H9 (cell line): ENCODE measurements around the gene PRTN3. TPM values are rescaled to one million over a fixed set of nuclear protein-coding genes. Genes with fewer than 3 reads are reported as not detected.
A peak's percentile ranks its signal among the peaks of the same experiment; 100 is the strongest.

Experiments
- DNase-seq: peaks from one replicate; pipeline ENCODE4 v3.0.0-alpha.2; 2017
- H2AFZ ChIP-seq: one replicate; pipeline ENCODE4 v1.6.1; 2013; ENCODE audit warnings: mild to moderate bottlenecking, low read length, control low read depth, moderate library complexity
- H2AK5ac ChIP-seq: 2 replicates; pipeline ENCODE4 v1.6.1; 2013; ENCODE audit warnings: low read length, control low read depth, mixed read lengths; ENCODE audit not compliant: insufficient read length
- H2BK120ac ChIP-seq: one replicate; pipeline ENCODE4 v1.6.1; 2013; ENCODE audit warnings: low read depth, mild to moderate bottlenecking, low read length, control low read depth, inconsistent platforms; ENCODE audit not compliant: poor library complexity, severe bottlenecking
- H2BK12ac ChIP-seq: 2 replicates; pipeline ENCODE4 v1.6.1; 2013; ENCODE audit warnings: low read length, control low read depth, mixed read lengths, low read depth; ENCODE audit not compliant: insufficient read length
- H2BK15ac ChIP-seq: 2 replicates; pipeline ENCODE4 v1.6.1; 2013; ENCODE audit warnings: low read depth, low read length, control low read depth
- H2BK20ac ChIP-seq: one replicate; pipeline ENCODE4 v1.6.1; 2013; ENCODE audit warnings: low read depth, mild to moderate bottlenecking, low read length, control low read depth, inconsistent platforms; ENCODE audit not compliant: poor library complexity, severe bottlenecking
- H2BK5ac ChIP-seq: 2 replicates; pipeline ENCODE4 v1.6.1; 2013; ENCODE audit warnings: low read length, control low read depth, mixed read lengths; ENCODE audit not compliant: insufficient read length
- H3K14ac ChIP-seq: 2 replicates; pipeline ENCODE4 v1.6.1; 2013; ENCODE audit warnings: low read length, control low read depth; ENCODE audit not compliant: insufficient read depth
- H3K18ac ChIP-seq: 2 replicates; pipeline ENCODE4 v1.6.1; 2013; ENCODE audit warnings: low read depth, mild to moderate bottlenecking, mixed read lengths, low read length, control low read depth; ENCODE audit not compliant: insufficient read length
- H3K23ac ChIP-seq: 2 replicates; pipeline ENCODE4 v1.6.1; 2013; ENCODE audit warnings: low read length, control low read depth, mixed read lengths, low read depth; ENCODE audit not compliant: insufficient read length
- H3K23me2 ChIP-seq: 2 replicates; pipeline ENCODE4 v1.6.1; 2013; ENCODE audit warnings: low read depth, mild to moderate bottlenecking, mixed read lengths, low read length, control low read depth; ENCODE audit not compliant: insufficient read length, poor library complexity, severe bottlenecking
- H3K27ac ChIP-seq: 2 replicates; pipeline ENCODE4 v1.5.1; 2013; ENCODE audit warnings: low read length, control low read depth, mixed read lengths, low read depth; ENCODE audit not compliant: insufficient read length
- H3K27me3 ChIP-seq: 2 replicates; pipeline ENCODE4 v1.6.1; 2013; ENCODE audit warnings: low read length, control low read depth, inconsistent platforms; ENCODE audit not compliant: insufficient read depth
- H3K4ac ChIP-seq: 2 replicates; pipeline ENCODE4 v1.6.1; 2013; ENCODE audit warnings: low read depth, mild to moderate bottlenecking, control low read depth, inconsistent platforms, low read length, moderate library complexity
- H3K4me1 ChIP-seq: 2 replicates; pipeline ENCODE4 v1.6.1; 2013; ENCODE audit warnings: low read length, control low read depth, inconsistent platforms; ENCODE audit not compliant: insufficient read depth
- H3K4me2 ChIP-seq: 2 replicates; pipeline ENCODE4 v1.6.1; 2013; ENCODE audit warnings: low read length, control low read depth, mixed read lengths; ENCODE audit not compliant: insufficient read length, insufficient read depth
- H3K56ac ChIP-seq: 2 replicates; pipeline ENCODE4 v1.6.1; 2013; ENCODE audit warnings: low read depth, mild to moderate bottlenecking, mixed read lengths, low read length, control low read depth; ENCODE audit not compliant: insufficient read length
- H3K79me1 ChIP-seq: 2 replicates; pipeline ENCODE4 v1.6.1; 2013; ENCODE audit warnings: low read depth, mild to moderate bottlenecking, moderate library complexity, low read length, control low read depth, inconsistent platforms; ENCODE audit not compliant: insufficient read depth, poor library complexity, severe bottlenecking
- H3K79me2 ChIP-seq: 2 replicates; pipeline ENCODE4 v1.6.1; 2013; ENCODE audit warnings: low read length, control low read depth, inconsistent platforms; ENCODE audit not compliant: insufficient read depth
- H3K9ac ChIP-seq: 2 replicates; pipeline ENCODE4 v1.6.1; 2013; ENCODE audit warnings: low read length, control low read depth, mixed read lengths; ENCODE audit not compliant: insufficient read length; ENCODE audit errors: extremely low read depth
- H3K9me3 ChIP-seq: one replicate; pipeline ENCODE4 v1.6.1; 2013; ENCODE audit warnings: low read depth, low read length, inconsistent platforms; ENCODE audit not compliant: control insufficient read depth
- H3T11ph ChIP-seq: one replicate; pipeline ENCODE4 v1.6.1; 2013; ENCODE audit warnings: mild to moderate bottlenecking, low read length, control low read depth, inconsistent platforms
- H4K20me1 ChIP-seq: one replicate; pipeline ENCODE4 v1.6.1; 2013; ENCODE audit not compliant: control insufficient read depth, insufficient read length, insufficient read depth
- H4K5ac ChIP-seq: 2 replicates; pipeline ENCODE4 v1.6.1; 2013; ENCODE audit warnings: low read depth, mild to moderate bottlenecking, mixed read lengths, low read length, control low read depth; ENCODE audit not compliant: insufficient read length
- H4K8ac ChIP-seq: replicated peaks from 2 replicates; pipeline ENCODE4 v1.6.1; 2013; ENCODE audit warnings: low read length, control low read depth, mixed read lengths, low read depth; ENCODE audit not compliant: insufficient read length
- H4K91ac ChIP-seq: 2 replicates; pipeline ENCODE4 v1.6.1; 2013; ENCODE audit warnings: low read depth, mild to moderate bottlenecking, moderate library complexity, mixed read lengths, low read length, control low read depth; ENCODE audit not compliant: insufficient read length
- H3K27ac Mint-ChIP-seq, 3 experiments: 2 replicates in 2 of 3; 3 replicates in 1 of 3; pipeline ENCODE4 v1.8.0; 2020 to 2021; ENCODE audit warnings: mixed read lengths in 3 of 3, mild to moderate bottlenecking in 1 of 3, moderate library complexity in 1 of 3
- H3K27me3 Mint-ChIP-seq: 2 replicates; pipeline ENCODE4 v1.8.0; 2021; ENCODE audit warnings: low read depth, mild to moderate bottlenecking, moderate library complexity, mixed read lengths
- H3K36me3 Mint-ChIP-seq, 3 experiments: 2 replicates in 2 of 3; 3 replicates in 1 of 3; pipeline ENCODE4 v1.8.0; 2020 to 2021; ENCODE audit warnings: low read depth in 3 of 3, mixed read lengths in 3 of 3; ENCODE audit not compliant: insufficient read depth in 1 of 3
- H3K4me1 Mint-ChIP-seq, 2 experiments: 2 replicates each; pipeline ENCODE4 v1.8.0; 2020; ENCODE audit warnings: mixed read lengths in 2 of 2
- H3K4me3 Mint-ChIP-seq, 2 experiments: 2 replicates in 1 of 2; 3 replicates in 1 of 2; pipeline ENCODE4 v1.8.0; 2020 to 2021; ENCODE audit warnings: mild to moderate bottlenecking in 2 of 2, mixed read lengths in 2 of 2, moderate library complexity in 1 of 2
- H3K9me3 Mint-ChIP-seq, 2 experiments: 2 replicates in 1 of 2; 3 replicates in 1 of 2; pipeline ENCODE4 v1.8.0; 2020; ENCODE audit warnings: mild to moderate bottlenecking in 2 of 2, mixed read lengths in 2 of 2, moderate library complexity in 1 of 2
- WGBS: extraction: QIAGEN DNeasy Blood & Tissue Kit; methylation state at CpG from one replicate; pipeline ENCODE4 v1.1.7; 2013; ENCODE audit warnings: missing lambda C conversion rate, low lambda C conversion rate, mixed read lengths; ENCODE audit not compliant: insufficient read length; ENCODE audit errors: extremely low coverage; 5-methylcytosine and 5-hydroxymethylcytosine counted together
- total RNA-seq: library from RNA; stranded (reverse); gene quantifications from 2 replicates; pipeline ENCODE4 v1.2.1, GENCODE V29; 2021
- TF ChIP-seq, protein P1 (sequence below): fragments of 200-600 bp; sonication (generic); conservative IDR thresholded peaks from 3 replicates; pipeline ENCODE4 v1.8.0; 2021; ENCODE audit warnings: antibody characterized with exemption, mild to moderate bottlenecking

PRTN3 gene
- total RNA-seq, 1 experiment from 2014 or later, result 0.31 TPM

DNA sequence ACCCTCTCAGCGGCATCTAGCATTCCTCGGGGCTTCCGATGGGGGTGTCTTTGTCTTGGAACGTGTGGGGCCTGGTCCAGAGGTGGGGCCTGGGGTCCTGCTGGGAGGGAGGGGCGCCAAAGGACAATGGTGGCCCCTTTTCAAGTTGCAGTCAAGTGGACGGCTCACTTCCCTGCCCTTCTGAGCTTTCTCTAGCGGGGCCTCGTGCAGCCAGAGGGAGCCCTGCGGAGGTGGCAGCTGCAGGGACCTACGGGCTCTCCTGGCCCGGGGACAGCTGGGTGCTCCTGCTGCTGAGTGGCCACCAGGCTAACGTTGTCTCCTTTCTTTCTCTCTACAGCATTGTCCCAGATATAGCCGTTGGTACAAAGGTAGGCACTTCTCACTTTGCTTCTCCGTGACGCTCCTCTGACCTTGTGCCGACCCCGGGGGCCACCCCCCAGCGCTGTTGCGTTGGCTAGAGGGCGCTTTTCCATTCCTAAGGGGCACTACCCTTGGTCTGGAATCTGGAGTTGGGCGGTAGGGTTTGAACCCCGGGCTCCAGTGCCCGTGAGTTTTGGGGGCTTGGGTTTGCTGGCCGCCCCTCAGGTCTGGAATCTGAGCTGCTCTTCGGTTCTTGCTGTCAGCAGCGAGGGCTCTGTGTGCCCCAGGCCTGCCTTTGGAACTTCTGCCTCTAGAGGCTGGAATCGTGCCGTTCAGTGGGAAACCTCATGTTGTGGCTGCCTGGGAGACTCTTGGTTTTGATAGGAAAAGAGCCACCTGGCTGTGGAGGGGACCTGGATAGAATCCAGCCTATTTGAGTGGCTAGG, 41.5 kb upstream of the PRTN3 start:
- WGBS, result no CpG with 5 or more reads among the region's 28 CpGs
- Histone ChIP-seq H2BK20ac (no peak overlapping the region), H2BK15ac (no peak overlapping the region), H2BK120ac (no peak overlapping the region), H4K20me1 (peaks cover 4% of the 10 kb centered on the region), H3K4ac (no peak overlapping the region), H3K4me2 (peak overlapping the region; percentile 89), H4K5ac (no peak overlapping the region), H3K27ac (no peak overlapping the region), H3K79me1 (peaks cover 8% of the 10 kb centered on the region), H3K9me3 (no peaks in the 10 kb centered on the region), H3K23me2 (peaks cover 9% of the 10 kb centered on the region), H2AFZ (no peak overlapping the region), H3K27me3 (no peaks in the 10 kb centered on the region), H3K56ac (no peak overlapping the region), H3K9ac (peak overlapping the region; percentile 95), H3K14ac (peak overlapping the region; percentile 77; the same call in 1 of the 2 replicates), H3T11ph (no peak overlapping the region), H3K79me2 (peaks cover 58% of the 10 kb centered on the region), H2BK5ac (no peak overlapping the region), H3K23ac (no peak overlapping the region), H2BK12ac (no peak overlapping the region), H2AK5ac (no peak overlapping the region), H3K4me1 (no peaks in the 10 kb centered on the region; the same call in 1 of the 2 replicates), H4K8ac (no peak overlapping the region), H3K18ac (peak overlapping the region; percentile 31), H4K91ac (no peak overlapping the region)
- Mint-ChIP-seq H3K27me3 (no peaks in the 10 kb centered on the region), H3K4me3 (peak overlapping the region; percentile 91 to 93), H3K9me3 (no peaks in the 10 kb centered on the region; a peak in 1 of 5 replicates), H3K4me1 (peaks cover 25 to 39% of the 10 kb centered on the region in 2 experiments), H3K27ac (peak overlapping the region; percentile 94), H3K36me3 (peaks cover 41 to 55% (median 55%) of the 10 kb centered on the region in 3 experiments; a peak in 6 of 7 replicates)
- DNase-seq, result peak; percentile 54
- TF ChIP-seq, protein P1, sequence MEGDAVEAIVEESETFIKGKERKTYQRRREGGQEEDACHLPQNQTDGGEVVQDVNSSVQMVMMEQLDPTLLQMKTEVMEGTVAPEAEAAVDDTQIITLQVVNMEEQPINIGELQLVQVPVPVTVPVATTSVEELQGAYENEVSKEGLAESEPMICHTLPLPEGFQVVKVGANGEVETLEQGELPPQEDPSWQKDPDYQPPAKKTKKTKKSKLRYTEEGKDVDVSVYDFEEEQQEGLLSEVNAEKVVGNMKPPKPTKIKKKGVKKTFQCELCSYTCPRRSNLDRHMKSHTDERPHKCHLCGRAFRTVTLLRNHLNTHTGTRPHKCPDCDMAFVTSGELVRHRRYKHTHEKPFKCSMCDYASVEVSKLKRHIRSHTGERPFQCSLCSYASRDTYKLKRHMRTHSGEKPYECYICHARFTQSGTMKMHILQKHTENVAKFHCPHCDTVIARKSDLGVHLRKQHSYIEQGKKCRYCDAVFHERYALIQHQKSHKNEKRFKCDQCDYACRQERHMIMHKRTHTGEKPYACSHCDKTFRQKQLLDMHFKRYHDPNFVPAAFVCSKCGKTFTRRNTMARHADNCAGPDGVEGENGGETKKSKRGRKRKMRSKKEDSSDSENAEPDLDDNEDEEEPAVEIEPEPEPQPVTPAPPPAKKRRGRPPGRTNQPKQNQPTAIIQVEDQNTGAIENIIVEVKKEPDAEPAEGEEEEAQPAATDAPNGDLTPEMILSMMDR, result peak; percentile 25; the same call in 1 of the 3 replicates
